MM.1S (cell line): ENCODE data around the gene KCNMA1.

Experiments used
- EZH2 ChIP-seq: fragments of 300-600 bp; sonication (generic); optimal IDR thresholded peaks from 2 replicates; pipeline ENCODE3; 2017; ENCODE audit warnings: low read depth, mild to moderate bottlenecking, antibody characterized with exemption, low read length, mixed read lengths
- EZH2phosphoT487 ChIP-seq: fragments of 300-600 bp; sonication (generic); IDR thresholded peaks from 2 replicates; pipeline ENCODE4 v1.6.1; 2018; ENCODE audit warnings: antibody characterized with exemption, low read length

GRCh38 chr10:77135555-77135954 lies 502.1 kb downstream of the KCNMA1 start:
- TF ChIP-seq EZH2phosphoT487, result no peak
- TF ChIP-seq EZH2, result no peak
